ENCODE results near the gene CHAT.

Gene CHAT

GRCh38 chr10:49602380-49603023 lies 11.3 kb upstream of the CHAT start:
- Mint-ChIP-seq H3K27ac (no peak overlapping the region), H3K4me1 (ENCODE audit: low read depth) (no peaks in the 10 kb centered on the region), H3K36me3 (ENCODE audit: low read depth) (no peaks in the 10 kb centered on the region), H3K9me3 (peaks cover 3% of the 10 kb centered on the region), H3K4me3 (no peak overlapping the region), H3K27me3 (peaks cover 48% of the 10 kb centered on the region)

- Mint-ChIP-seq H3K27ac (no peak overlapping the region), H3K4me1 (ENCODE audit: low read depth) (no peaks in the 10 kb centered on the region), H3K9me3 (peaks cover 3% of the 10 kb centered on the region), H3K4me3 (no peak overlapping the region), H3K27me3 (peaks cover 65% of the 10 kb centered on the region), H3K36me3 (ENCODE audit: low read depth) (no peaks in the 10 kb centered on the region)
These were observed 8.5 kb upstream of the CHAT start for GRCh38 chr10:49605216-49605938.

GRCh38 chr10:49605939-49606509 lies 7.8 kb upstream of the CHAT start:
- H3K4me1 Mint-ChIP-seq (ENCODE audit: low read depth): no peaks in the 10 kb centered on the region
- no peaks in the 10 kb centered on the region for H3K36me3 Mint-ChIP-seq (ENCODE audit: low read depth)
- H3K27ac Mint-ChIP-seq: no peak overlapping the region
- H3K27me3 Mint-ChIP-seq: peaks cover 59% of the 10 kb centered on the region
- H3K9me3 Mint-ChIP-seq: peaks cover 3% of the 10 kb centered on the region
- no peak overlapping the region for H3K4me3 Mint-ChIP-seq

GRCh38 chr10:49606981-49607535 lies 6.8 kb upstream of the CHAT start:
- Mint-ChIP-seq H3K27me3 (peaks cover 70% of the 10 kb centered on the region), H3K4me1 (ENCODE audit: low read depth) (peaks cover 5% of the 10 kb centered on the region), H3K4me3 (no peak overlapping the region), H3K9me3 (peaks cover 4% of the 10 kb centered on the region), H3K27ac (no peak overlapping the region), H3K36me3 (ENCODE audit: low read depth) (no peaks in the 10 kb centered on the region)

- Mint-ChIP-seq H3K36me3 (ENCODE audit: low read depth) (no peaks in the 10 kb centered on the region), H3K4me3 (no peak overlapping the region), H3K4me1 (ENCODE audit: low read depth) (peaks cover 6% of the 10 kb centered on the region), H3K9me3 (peaks cover 9% of the 10 kb centered on the region), H3K27me3 (peaks cover 77% of the 10 kb centered on the region), H3K27ac (no peak overlapping the region)
These were observed 5.5 kb upstream of the CHAT start for GRCh38 chr10:49608166-49609005.

GRCh38 chr10:49609006-49609282 lies 4.9 kb upstream of the CHAT start:
- peaks cover 76% of the 10 kb centered on the region for H3K27me3 Mint-ChIP-seq
- peaks cover 9% of the 10 kb centered on the region for H3K9me3 Mint-ChIP-seq
- H3K36me3 Mint-ChIP-seq (ENCODE audit: low read depth): no peaks in the 10 kb centered on the region
- H3K27ac Mint-ChIP-seq: no peak overlapping the region
- H3K4me3 Mint-ChIP-seq: no peak overlapping the region
- H3K4me1 Mint-ChIP-seq (ENCODE audit: low read depth): peaks cover 6% of the 10 kb centered on the region

- H3K27me3 Mint-ChIP-seq: peaks cover 73% of the 10 kb centered on the region
- H3K36me3 Mint-ChIP-seq (ENCODE audit: low read depth): no peaks in the 10 kb centered on the region
- no peak overlapping the region for H3K4me3 Mint-ChIP-seq
- H3K27ac Mint-ChIP-seq: no peak overlapping the region
- peaks cover 9% of the 10 kb centered on the region for H3K9me3 Mint-ChIP-seq
- H3K4me1 Mint-ChIP-seq (ENCODE audit: low read depth): peaks cover 6% of the 10 kb centered on the region
These were observed 4.3 kb upstream of the CHAT start for GRCh38 chr10:49609283-49610113.

- H3K27me3 Mint-ChIP-seq: peaks cover 73% of the 10 kb centered on the region
- no peak within 1 kb of the TSS for H3K27ac Mint-ChIP-seq
- H3K4me3 Mint-ChIP-seq: no peak within 1 kb of the TSS
- H3K36me3 Mint-ChIP-seq (ENCODE audit: low read depth): no peaks in the 10 kb centered on the region
- peaks cover 9% of the 10 kb centered on the region for H3K9me3 Mint-ChIP-seq
- peaks cover 6% of the 10 kb centered on the region for H3K4me1 Mint-ChIP-seq (ENCODE audit: low read depth)
These were observed 3.8 kb upstream of the CHAT start, which contains the start of gene SLC18A3 for GRCh38 chr10:49610114-49610457. Gene SLC18A3 (plus strand): TSS chr10:49610310. CDS start chr10:49610741, 431 bp downstream.

- H3K9me3 Mint-ChIP-seq: peaks cover 6% of the 10 kb centered on the region
- H3K27me3 Mint-ChIP-seq: peaks cover 73% of the 10 kb centered on the region
- H3K36me3 Mint-ChIP-seq (ENCODE audit: low read depth): no peaks in the 10 kb centered on the region
- H3K27ac Mint-ChIP-seq: no peak overlapping the region
- peaks cover 6% of the 10 kb centered on the region for H3K4me1 Mint-ChIP-seq (ENCODE audit: low read depth)
- H3K4me3 Mint-ChIP-seq: no peak overlapping the region
These were observed 3.2 kb upstream of the CHAT start for GRCh38 chr10:49610458-49611165.

- Mint-ChIP-seq H3K27me3 (peaks cover 74% of the 10 kb centered on the region), H3K4me1 (ENCODE audit: low read depth) (peaks cover 6% of the 10 kb centered on the region), H3K4me3 (no peak overlapping the region), H3K9me3 (peaks cover 6% of the 10 kb centered on the region), H3K36me3 (ENCODE audit: low read depth) (no peaks in the 10 kb centered on the region), H3K27ac (no peak overlapping the region)
These were observed 2.5 kb upstream of the CHAT start for GRCh38 chr10:49611166-49611815.

GRCh38 chr10:49611816-49612512 lies 1.9 kb upstream of the CHAT start:
- no peak overlapping the region for H3K27ac Mint-ChIP-seq
- H3K9me3 Mint-ChIP-seq: peaks cover 6% of the 10 kb centered on the region
- no peaks in the 10 kb centered on the region for H3K36me3 Mint-ChIP-seq (ENCODE audit: low read depth)
- H3K4me3 Mint-ChIP-seq: no peak overlapping the region
- peaks cover 6% of the 10 kb centered on the region for H3K4me1 Mint-ChIP-seq (ENCODE audit: low read depth)
- peaks cover 70% of the 10 kb centered on the region for H3K27me3 Mint-ChIP-seq

- H3K27me3 Mint-ChIP-seq: peaks cover 69% of the 10 kb centered on the region
- H3K27ac Mint-ChIP-seq: no peak overlapping the region
- peaks cover 6% of the 10 kb centered on the region for H3K4me1 Mint-ChIP-seq (ENCODE audit: low read depth)
- no peak overlapping the region for H3K4me3 Mint-ChIP-seq
- no peaks in the 10 kb centered on the region for H3K36me3 Mint-ChIP-seq (ENCODE audit: low read depth)
- H3K9me3 Mint-ChIP-seq: peaks cover 6% of the 10 kb centered on the region
These were observed 1.2 kb upstream of the CHAT start for GRCh38 chr10:49612513-49613164.
